K562 (cell line): ENCODE measurements around the gene TUBGCP5. TPM values are rescaled to one million over a fixed set of nuclear protein-coding genes. Genes with fewer than 3 reads are reported as not detected.
A peak's percentile ranks its signal among the peaks of the same experiment; 100 is the strongest.

Experiments
- TFAP4 ChIP-seq: sonication (generic); formaldehyde crosslinking; IDR thresholded peaks from 2 replicates; pipeline ENCODE4 v1.8.0; 2022; ENCODE audit warnings: missing genetic modification reagents, mild to moderate bottlenecking, moderate library complexity, borderline replicate concordance
- TSHZ1 ChIP-seq: fragments of 250-450 bp; sonication (Bioruptor Pico); IDR thresholded peaks from 2 replicates; pipeline ENCODE4 v1.4.0; 2020; ENCODE audit warnings: mild to moderate bottlenecking, moderate library complexity
- ZBTB7A ChIP-seq: IDR thresholded peaks from 2 replicates; pipeline ENCODE4 v1.6.1; 2011; ENCODE audit warnings: low read depth, mild to moderate bottlenecking, low read length, moderate library complexity, borderline replicate concordance; ENCODE audit not compliant: control insufficient read depth
- ZNF124 ChIP-seq: sonication (generic); formaldehyde crosslinking; IDR thresholded peaks from 2 replicates; pipeline ENCODE4 v1.8.1; 2022; ENCODE audit warnings: missing genetic modification reagents
- polyA plus RNA-seq, 8 experiments: library from polyadenylated mRNA; depleted of rRNA in 4 of 8; stranded (reverse) in 5 of 8; unstranded in 3 of 8; fragments of >200 nt; fragmentation: Nextera tagmentation in 2 of 8; fragmentation: Illumina TruSeq in 1 of 8; extraction: Ambion mirVana in 2 of 8; extraction: Trizol in 1 of 8; gene quantifications; 2 replicates each; pipeline versions ENCODE4 v1.2.1 to v1.2.3, GENCODE V29; 2011 to 2014; ENCODE audit warnings: inconsistent platforms in 1 of 8, missing spikeins in 1 of 8
- total RNA-seq, 7 experiments: library from RNA; depleted of rRNA in 6 of 7; stranded (reverse); fragments of >200 nt in 6 of 7; fragmentation: Illumina TruSeq in 2 of 7; extraction: Trizol in 2 of 7; gene quantifications; 2 replicates each; pipeline versions ENCODE4 v1.2.1 to v1.2.3, GENCODE V29; 2011 to 2021; ENCODE audit warnings: low replicate concordance in 1 of 7
- TF ChIP-seq, protein P1 (sequence below), 2 experiments: fragments of 450-650 bp; IDR thresholded peaks; 2 replicates each; pipeline ENCODE4 v1.6.1; 2016; ENCODE audit warnings: mild to moderate bottlenecking in 2 of 2, borderline replicate concordance in 1 of 2, low read depth in 1 of 2, moderate library complexity in 1 of 2
- TF ChIP-seq, protein P2 (sequence below): fragments of 450-650 bp; formaldehyde crosslinking; IDR thresholded peaks from 2 replicates; pipeline ENCODE4 v1.4.0; 2020; ENCODE audit warnings: mild to moderate bottlenecking, moderate library complexity
- TF ChIP-seq, protein P3 (sequence below): fragments of 250-450 bp; sonication (Bioruptor Pico); IDR thresholded peaks from 2 replicates; pipeline ENCODE4 v1.8.0; 2022; ENCODE audit warnings: moderate library complexity, mild to moderate bottlenecking, inconsistent platforms

The TUBGCP5 gene
- total and polyA plus RNA-seq, 9 of the 15 experiments (the other 6 are each of a cell fraction or from before 2014, with no cell fraction given) = 5.8 to 33.9 (median 23.2) TPM

DNA sequence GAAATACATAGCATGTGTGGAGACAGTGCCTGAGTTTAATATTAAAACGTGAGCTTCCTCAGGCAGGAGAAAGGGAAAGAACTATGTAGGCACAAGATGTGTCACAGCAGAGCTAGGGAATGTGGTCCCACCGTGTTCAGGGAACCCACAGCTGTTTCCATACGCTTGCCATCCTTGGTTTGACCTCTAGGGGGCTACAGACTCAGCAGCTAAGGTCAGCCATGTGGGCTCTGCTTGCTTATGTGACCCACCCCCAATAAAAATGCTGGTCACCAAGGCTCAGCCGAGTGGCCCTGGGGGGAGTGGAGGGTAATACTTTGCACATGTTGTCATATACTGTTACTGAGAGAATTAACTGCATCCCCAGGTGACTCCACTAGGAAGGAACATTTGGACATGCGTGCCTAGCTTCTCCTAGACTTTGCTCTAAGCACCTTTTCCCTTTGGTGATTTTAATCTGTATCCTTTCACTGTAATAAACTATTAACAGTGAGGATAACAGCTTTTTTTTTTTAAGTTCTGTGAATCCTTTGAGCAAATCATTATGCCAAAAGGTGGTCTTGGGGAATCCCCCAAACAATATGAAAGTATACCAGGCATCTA, 3.3 kb downstream of the TUBGCP5 start (continued):
- TF ChIP-seq ZNF124 (no peak), TSHZ1 (CRISPR knock-in tag) (no peak), TFAP4 (peak; percentile 82), ZBTB7A (peak; percentile 49)
- TF ChIP-seq, protein P1, sequence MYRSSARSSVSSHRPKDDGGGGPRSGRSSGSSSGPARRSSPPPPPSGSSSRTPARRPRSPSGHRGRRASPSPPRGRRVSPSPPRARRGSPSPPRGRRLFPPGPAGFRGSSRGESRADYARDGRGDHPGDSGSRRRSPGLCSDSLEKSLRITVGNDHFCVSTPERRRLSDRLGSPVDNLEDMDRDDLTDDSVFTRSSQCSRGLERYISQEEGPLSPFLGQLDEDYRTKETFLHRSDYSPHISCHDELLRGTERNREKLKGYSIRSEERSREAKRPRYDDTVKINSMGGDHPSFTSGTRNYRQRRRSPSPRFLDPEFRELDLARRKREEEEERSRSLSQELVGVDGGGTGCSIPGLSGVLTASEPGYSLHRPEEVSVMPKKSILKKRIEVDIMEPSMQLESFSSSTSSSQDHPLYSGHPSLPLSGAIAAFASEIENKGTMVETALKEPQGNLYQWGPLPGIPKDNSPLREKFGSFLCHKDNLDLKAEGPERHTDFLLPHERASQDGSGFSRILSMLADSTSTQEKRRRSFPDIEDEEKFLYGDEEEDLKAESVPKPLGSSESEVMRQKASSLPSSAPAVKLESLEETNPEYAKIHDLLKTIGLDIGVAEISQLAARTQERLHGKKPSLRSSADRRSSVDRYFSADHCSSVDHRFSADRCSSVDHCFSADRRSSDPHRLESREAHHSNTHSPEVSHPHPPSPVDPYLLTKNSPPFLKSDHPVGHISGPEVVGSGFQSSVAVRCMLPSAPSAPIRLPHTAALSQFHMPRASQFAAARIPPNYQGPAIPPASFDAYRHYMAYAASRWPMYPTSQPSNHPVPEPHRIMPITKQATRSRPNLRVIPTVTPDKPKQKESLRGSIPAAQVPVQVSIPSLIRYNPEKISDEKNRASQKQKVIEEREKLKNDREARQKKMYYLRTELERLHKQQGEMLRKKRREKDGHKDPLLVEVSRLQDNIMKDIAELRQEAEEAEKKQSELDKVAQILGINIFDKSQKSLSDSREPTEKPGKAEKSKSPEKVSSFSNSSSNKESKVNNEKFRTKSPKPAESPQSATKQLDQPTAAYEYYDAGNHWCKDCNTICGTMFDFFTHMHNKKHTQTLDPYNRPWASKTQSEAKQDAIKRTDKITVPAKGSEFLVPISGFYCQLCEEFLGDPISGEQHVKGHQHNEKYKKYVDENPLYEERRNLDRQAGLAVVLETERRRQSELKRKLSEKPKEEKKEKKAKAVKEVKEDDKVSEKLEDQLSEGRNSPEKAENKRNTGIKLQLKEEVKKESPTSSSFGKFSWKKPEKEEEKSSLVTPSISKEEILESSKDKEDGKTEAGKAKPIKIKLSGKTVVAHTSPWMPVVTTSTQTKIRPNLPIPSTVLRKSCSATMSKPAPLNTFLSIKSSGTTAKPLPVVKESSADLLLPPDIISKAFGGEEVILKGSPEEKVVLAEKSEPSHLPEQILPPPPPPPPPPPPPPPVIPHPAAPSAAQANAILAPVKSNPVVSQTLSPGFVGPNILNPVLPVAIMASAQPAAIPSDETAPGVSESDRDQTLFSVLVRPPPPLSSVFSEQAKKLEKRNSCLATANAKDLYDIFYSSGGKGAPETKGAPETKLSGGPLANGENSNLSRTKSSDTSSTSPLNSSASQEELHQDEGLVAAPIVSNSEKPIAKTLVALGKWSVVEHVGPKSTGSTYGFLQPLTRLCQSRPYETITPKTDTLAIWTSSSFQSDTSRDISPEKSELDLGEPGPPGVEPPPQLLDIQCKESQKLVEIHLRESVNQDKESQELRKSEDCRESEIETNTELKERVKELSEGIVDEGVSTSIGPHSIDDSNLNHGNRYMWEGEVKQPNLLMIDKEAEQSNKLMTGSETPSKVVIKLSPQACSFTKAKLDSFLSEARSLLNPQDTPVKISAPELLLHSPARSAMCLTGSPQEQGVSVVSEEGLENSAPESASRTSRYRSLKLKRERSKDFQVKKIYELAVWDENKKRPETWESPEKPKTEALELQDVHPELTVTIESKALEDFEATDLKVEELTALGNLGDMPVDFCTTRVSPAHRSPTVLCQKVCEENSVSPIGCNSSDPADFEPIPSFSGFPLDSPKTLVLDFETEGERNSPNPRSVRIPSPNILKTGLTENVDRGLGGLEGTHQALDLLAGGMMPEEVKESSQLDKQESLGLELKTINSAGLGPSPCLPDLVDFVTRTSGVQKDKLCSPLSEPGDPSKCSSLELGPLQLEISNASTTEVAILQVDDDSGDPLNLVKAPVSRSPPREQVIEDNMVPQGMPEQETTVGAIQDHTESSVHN (IDR thresholded peaks at IDR 0.05; ENCODE audit: borderline replicate concordance in 1 of 2, low read depth in 1 of 2) = no peak
- TF ChIP-seq, protein P2, sequence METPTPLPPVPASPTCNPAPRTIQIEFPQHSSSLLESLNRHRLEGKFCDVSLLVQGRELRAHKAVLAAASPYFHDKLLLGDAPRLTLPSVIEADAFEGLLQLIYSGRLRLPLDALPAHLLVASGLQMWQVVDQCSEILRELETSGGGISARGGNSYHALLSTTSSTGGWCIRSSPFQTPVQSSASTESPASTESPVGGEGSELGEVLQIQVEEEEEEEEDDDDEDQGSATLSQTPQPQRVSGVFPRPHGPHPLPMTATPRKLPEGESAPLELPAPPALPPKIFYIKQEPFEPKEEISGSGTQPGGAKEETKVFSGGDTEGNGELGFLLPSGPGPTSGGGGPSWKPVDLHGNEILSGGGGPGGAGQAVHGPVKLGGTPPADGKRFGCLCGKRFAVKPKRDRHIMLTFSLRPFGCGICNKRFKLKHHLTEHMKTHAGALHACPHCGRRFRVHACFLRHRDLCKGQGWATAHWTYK = no peak
- TF ChIP-seq, protein P3, sequence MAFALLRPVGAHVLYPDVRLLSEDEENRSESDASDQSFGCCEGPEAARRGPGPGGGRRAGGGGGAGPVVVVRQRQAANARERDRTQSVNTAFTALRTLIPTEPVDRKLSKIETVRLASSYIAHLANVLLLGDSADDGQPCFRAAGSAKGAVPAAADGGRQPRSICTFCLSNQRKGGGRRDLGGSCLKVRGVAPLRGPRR = no peak
